Loucy (cell line): ENCODE measurements around the gene NANOS3.

Source experiments
- EZH2phosphoT487 ChIP-seq: fragments of 200-600 bp; IDR thresholded peaks from 2 replicates; pipeline ENCODE4 v1.6.1; 2018; ENCODE audit warnings: antibody characterized with exemption, mild to moderate bottlenecking, moderate library complexity, borderline replicate concordance
- TF ChIP-seq, protein P1 (sequence below): fragments of 200-600 bp; sonication (generic); conservative IDR thresholded peaks from 2 replicates; pipeline ENCODE4 v1.5.1; 2014; ENCODE audit warnings: mild to moderate bottlenecking, antibody characterized with exemption, low read length

DNA sequence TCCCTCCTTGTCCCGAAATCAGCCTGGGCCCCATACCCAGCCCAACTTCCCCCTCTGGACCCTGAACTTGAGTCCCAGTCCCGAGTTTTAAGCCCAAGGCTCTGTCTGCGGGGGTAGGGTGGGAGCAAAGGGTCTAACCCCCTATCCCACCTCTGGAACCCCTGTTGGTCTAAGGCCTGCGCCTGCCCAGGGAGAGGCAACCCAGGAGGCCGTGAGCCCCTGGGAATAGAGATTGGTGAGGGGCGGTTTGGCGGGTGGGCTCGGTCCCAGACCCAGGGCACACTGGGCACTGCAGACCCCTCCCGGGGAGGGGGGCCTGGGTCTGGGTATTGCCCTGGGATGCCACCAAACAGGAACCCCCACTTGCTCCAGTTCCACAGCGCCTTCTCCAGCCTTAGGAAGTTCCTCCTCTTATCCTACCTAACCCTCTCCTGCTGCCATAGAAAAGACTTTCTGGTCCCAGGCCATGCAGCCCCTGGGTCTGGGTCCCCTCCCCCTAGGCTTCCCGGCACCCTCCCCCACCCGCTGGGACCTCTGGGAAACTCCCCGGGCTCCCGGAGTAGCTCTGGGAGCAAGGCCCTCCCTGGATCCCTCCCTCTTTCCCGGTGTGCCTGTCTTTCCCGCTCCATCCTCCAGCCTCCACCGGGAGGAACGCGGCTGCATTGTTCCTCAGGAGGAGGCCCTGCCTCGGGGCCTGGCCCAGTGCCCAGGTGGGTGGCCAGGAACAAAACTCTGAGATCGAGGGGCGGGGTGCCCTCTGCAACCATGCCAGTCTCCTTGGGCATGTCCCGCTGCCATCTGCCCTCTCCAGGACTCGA is 33.6 kb upstream of the NANOS3 start:
- TF ChIP-seq, protein P1, sequence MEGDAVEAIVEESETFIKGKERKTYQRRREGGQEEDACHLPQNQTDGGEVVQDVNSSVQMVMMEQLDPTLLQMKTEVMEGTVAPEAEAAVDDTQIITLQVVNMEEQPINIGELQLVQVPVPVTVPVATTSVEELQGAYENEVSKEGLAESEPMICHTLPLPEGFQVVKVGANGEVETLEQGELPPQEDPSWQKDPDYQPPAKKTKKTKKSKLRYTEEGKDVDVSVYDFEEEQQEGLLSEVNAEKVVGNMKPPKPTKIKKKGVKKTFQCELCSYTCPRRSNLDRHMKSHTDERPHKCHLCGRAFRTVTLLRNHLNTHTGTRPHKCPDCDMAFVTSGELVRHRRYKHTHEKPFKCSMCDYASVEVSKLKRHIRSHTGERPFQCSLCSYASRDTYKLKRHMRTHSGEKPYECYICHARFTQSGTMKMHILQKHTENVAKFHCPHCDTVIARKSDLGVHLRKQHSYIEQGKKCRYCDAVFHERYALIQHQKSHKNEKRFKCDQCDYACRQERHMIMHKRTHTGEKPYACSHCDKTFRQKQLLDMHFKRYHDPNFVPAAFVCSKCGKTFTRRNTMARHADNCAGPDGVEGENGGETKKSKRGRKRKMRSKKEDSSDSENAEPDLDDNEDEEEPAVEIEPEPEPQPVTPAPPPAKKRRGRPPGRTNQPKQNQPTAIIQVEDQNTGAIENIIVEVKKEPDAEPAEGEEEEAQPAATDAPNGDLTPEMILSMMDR: no peak
- no peak for TF ChIP-seq EZH2phosphoT487
